ENCODE measurements around the gene STRN3.

- TF ChIP-seq POLR2A (IDR thresholded peaks at IDR 0.05; ENCODE audit: low read depth, low read length) = no peak
- no peak for TF ChIP-seq TAF1 (IDR thresholded peaks at IDR 0.05; ENCODE audit: borderline replicate concordance, low read depth, low read length)
These were observed 82.5 kb downstream of the STRN3 start for GRCh38 chr14:30943694-30944093.
